ENCODE results near the gene LHX5.

The LHX5 gene

DNA sequence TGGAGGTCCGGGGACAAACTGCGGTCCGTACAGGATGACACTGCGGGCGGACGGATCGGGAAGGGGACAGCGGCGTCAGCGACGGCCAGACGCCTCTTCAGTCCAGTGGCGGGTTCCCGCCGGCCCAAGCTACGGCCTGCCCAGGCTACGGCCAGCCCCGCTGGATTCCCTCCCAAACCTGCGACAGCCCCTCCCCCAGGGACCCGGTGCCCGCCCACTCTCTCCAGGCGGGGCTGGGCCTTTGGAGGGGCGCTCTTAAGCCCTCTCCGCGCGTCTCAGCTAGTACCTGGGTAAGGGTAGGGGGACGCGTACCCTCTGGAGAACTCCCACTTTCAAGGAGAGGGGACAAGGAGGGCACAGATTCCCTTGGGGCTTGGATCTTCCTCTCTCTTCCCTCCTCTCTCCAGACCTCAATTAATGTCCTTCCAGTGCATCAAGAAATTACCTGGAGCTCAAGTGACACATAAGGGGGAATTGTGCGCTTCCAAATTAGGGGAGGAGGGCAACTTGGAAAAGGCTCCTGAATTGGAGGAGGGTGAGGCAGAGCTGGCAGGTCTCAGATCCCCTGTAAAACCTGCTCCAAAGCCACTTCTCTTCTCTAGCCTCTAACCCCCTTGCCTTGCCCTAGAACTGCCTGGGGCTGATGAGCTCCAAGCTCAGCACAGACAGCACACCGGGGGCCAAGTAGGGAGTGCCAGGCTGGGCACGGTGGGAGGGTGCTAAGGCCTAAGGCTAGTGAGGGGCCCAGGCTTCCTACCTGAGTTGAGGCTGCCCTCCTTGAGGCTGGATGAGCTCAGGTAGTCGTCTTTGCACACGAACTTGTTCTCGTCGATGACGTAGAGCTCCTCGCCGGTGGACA lies 3.1 kb downstream of the LHX5 start:
- H3K4me3 ChIP-seq (ENCODE audit: low read length) = peak overlapping the region; percentile 61
- no peak for DNase-seq (ENCODE audit: low read depth)
- TF ChIP-seq, protein P1, sequence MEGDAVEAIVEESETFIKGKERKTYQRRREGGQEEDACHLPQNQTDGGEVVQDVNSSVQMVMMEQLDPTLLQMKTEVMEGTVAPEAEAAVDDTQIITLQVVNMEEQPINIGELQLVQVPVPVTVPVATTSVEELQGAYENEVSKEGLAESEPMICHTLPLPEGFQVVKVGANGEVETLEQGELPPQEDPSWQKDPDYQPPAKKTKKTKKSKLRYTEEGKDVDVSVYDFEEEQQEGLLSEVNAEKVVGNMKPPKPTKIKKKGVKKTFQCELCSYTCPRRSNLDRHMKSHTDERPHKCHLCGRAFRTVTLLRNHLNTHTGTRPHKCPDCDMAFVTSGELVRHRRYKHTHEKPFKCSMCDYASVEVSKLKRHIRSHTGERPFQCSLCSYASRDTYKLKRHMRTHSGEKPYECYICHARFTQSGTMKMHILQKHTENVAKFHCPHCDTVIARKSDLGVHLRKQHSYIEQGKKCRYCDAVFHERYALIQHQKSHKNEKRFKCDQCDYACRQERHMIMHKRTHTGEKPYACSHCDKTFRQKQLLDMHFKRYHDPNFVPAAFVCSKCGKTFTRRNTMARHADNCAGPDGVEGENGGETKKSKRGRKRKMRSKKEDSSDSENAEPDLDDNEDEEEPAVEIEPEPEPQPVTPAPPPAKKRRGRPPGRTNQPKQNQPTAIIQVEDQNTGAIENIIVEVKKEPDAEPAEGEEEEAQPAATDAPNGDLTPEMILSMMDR (IDR thresholded peaks at IDR 0.05; ENCODE audit: insufficient read depth, low read depth, low read length, missing control alignments) = no peak

GRCh38 chr12:113467502-113468364 lies 3.9 kb downstream of the LHX5 start:
- DNase-seq (ENCODE audit: low read depth) = peak; percentile 76
- TF ChIP-seq, protein P1 (IDR thresholded peaks at IDR 0.05; ENCODE audit: insufficient read depth, low read depth, low read length, missing control alignments) = no peak
- peak overlapping the region; percentile 61 for H3K4me3 ChIP-seq (ENCODE audit: low read length)

- DNase-seq (ENCODE audit: low read depth) = peak; percentile 27
- peak overlapping the region; percentile 61 for H3K4me3 ChIP-seq (ENCODE audit: low read length)
- TF ChIP-seq, protein P1 (IDR thresholded peaks at IDR 0.05; ENCODE audit: insufficient read depth, low read depth, low read length, missing control alignments) = no peak
Measured at GRCh38 chr12:113467142-113467501, 4.5 kb downstream of the LHX5 start.

DNA sequence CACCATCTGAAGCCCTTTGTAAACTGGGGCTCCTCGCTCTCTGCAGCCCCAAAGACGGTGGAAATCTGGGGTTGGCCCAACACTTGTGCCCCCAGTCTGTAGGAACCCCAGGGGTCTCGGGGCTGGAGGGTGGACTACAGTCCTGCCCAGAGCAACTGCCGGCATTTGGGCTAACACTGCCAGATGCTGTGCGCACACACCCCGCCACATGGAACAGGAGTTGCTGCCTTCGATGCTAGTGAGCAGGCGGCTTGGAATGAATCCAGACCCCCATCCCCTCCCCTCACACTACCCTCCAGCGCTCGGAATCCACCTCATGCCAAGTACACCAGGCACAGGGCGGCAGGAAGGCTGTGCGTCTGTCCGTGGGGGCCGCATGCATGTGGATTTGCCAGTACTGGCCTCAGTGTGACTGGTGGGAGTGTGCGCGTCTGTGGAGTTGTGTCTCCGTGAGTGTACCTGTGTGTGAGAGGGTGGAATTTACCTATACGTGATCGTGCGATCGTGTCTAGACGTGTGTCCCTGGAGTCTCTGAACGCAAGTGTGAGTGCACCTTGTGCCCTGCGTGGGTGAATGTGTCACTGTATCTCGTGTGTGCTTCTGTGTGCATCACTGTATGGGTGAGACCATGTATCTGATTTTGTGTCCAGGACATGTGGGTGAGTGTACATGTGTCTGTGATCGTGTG lies 5.1 kb downstream of the LHX5 start:
- peak overlapping the region; percentile 61 for H3K4me3 ChIP-seq (ENCODE audit: low read length)
- DNase-seq (ENCODE audit: low read depth) = no peak
- TF ChIP-seq, protein P1 (IDR thresholded peaks at IDR 0.05; ENCODE audit: insufficient read depth, low read depth, low read length, missing control alignments) = no peak

DNA sequence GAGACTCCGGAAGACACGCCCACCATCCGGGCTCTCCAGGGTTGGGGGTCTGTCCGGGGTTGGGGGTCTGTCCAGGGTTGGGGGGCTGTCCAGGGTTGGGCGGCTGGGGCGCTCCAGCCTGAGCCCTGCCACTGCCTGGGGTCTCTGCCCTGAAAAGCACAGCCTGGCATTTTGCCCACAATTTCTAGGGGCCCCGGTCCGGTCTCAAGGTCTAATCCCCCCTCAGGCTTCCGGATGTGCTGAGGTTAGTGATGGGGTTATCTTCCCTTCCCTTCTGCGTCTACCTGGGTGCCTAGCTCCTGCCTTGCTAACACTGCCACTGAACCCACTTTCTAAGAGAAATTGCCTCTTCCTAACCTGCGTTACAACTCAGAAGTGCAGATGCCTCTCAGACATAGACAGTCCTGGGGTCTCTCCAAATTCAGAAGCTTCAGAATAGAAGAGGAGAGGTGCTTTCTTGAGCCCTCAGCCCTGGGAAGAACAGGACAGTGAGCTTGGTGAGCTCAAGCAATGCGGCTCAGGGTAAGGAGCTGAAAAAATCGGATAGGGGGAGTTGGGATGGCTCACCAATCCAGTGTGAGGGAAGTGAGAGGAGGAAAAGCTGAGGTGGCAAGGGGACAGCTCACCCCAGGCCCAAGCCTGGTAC lies 5.7 kb downstream of the LHX5 start:
- no peak overlapping the region for H3K4me3 ChIP-seq (ENCODE audit: low read length)
- no peak for DNase-seq (ENCODE audit: low read depth)
- TF ChIP-seq, protein P1 (IDR thresholded peaks at IDR 0.05; ENCODE audit: insufficient read depth, low read depth, low read length, missing control alignments) = no peak

Data from epithelial cell of esophagus (primary cell).